Duodenal mucosa (tissue), 2 donors: ENCODE data around the gene PWWP2A.

Experiments used
- H3K27ac ChIP-seq: one replicate; pipeline ENCODE4 v1.7.0; 2013; ENCODE audit warnings: low read depth, low read length
- H3K27me3 ChIP-seq, 2 donors: one replicate each; pipeline ENCODE4 v1.7.0; 2013; ENCODE audit warnings: low read length in 2 of 2, control low read depth in 1 of 2; ENCODE audit not compliant: insufficient read depth in 2 of 2, control insufficient read depth in 1 of 2
- H3K36me3 ChIP-seq, 2 donors: one replicate each; pipeline ENCODE4 v1.7.0; 2013; ENCODE audit warnings: low read length in 2 of 2, control low read depth in 1 of 2; ENCODE audit not compliant: insufficient read depth in 2 of 2, control insufficient read depth in 1 of 2
- H3K4me1 ChIP-seq, 2 donors: one replicate each; pipeline ENCODE4 v1.7.0; 2013; ENCODE audit warnings: low read length in 2 of 2, control low read depth in 1 of 2; ENCODE audit not compliant: insufficient read depth in 2 of 2, control insufficient read depth in 1 of 2
- H3K4me3 ChIP-seq, 2 donors: one replicate each; pipeline ENCODE4 v1.7.0; 2013; ENCODE audit warnings: low read length in 2 of 2, low read depth in 1 of 2
- H3K9ac ChIP-seq, 2 donors: one replicate each; pipeline ENCODE4 v1.7.0; 2013; ENCODE audit warnings: low read length in 2 of 2, low read depth in 1 of 2
- H3K9me3 ChIP-seq, 2 donors: one replicate each; pipeline ENCODE4 v1.7.0; 2013; ENCODE audit warnings: low read length in 2 of 2, control low read depth in 1 of 2; ENCODE audit not compliant: control insufficient read depth in 1 of 2

PWWP2A gene

DNA sequence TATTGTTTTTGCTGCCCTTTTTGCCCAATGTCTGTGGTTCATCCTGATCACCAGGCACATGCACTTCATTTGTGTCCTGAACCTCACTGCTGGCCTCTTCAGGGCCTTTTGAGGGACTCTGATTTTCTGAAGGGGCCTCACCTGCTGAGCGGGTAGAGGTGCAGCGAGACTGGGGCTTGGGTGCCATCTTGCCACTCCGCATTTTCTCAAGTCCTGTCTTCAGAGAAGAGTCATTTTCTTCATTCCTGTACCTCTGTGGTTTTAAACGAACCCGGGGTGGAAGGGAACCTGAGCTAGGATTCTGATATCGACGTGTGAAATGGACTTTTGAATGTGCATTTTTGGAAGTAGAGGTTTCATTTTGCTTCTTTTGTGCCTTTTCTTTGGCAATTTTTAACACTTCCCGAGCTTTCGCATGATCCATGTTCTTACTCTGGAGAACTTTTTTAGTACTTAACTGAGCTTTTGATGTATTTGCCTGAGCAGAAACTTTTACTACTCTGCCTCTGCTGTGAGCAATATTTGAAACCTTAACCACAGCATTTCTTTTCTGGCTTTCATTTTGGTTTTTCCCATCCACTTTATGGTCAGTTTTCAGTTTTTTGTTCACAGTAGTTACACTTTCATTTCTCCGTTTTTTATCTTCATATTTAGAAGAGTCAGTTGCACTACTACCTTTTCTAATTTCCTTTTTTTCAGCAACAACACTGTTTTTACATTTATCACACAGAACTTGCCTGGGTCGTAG, 26.1 kb downstream of the PWWP2A start:
- Histone ChIP-seq H3K27ac (no peak overlapping the region), H3K4me3 (no peak overlapping the region), H3K27me3 (no peaks in the 10 kb centered on the region), H3K9me3 (no peaks in the 10 kb centered on the region), H3K36me3 (peaks cover 11 to 22% of the 10 kb centered on the region in 2 donors), H3K9ac (no peak overlapping the region), H3K4me1 (no peaks in the 10 kb centered on the region)

DNA sequence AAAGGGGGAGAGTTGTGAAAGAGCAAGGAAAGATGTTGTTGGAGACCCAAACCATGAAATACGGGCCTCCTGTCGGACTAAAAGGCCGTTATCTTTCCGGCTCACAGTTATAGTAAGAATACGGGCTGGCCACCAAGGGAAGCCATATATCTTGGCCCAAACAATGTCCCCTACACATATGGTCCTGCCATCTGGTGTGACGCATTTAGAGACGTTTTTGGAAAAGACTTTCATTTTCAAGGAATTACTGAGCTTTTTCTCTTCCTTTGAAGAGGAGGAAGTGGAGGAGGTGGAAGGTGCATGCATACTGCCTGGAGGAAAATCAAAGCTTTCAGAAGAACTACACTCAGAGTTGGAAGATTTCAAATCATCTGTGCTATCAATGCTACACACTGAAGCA, 26.7 kb downstream of the PWWP2A start:
- H3K4me3 ChIP-seq = no peak overlapping the region
- H3K4me1 ChIP-seq = no peaks in the 10 kb centered on the region
- peaks cover 11 to 22% of the 10 kb centered on the region in 2 donors for H3K36me3 ChIP-seq
- no peak overlapping the region for H3K9ac ChIP-seq
- no peaks in the 10 kb centered on the region for H3K27me3 ChIP-seq
- no peak overlapping the region for H3K27ac ChIP-seq
- no peaks in the 10 kb centered on the region for H3K9me3 ChIP-seq

- Histone ChIP-seq H3K27me3 (no peaks in the 10 kb centered on the region), H3K4me3 (no peak overlapping the region), H3K27ac (no peak overlapping the region)
Observed at GRCh38 chr5:160090059-160090458, 29.2 kb downstream of the PWWP2A start.

DNA sequence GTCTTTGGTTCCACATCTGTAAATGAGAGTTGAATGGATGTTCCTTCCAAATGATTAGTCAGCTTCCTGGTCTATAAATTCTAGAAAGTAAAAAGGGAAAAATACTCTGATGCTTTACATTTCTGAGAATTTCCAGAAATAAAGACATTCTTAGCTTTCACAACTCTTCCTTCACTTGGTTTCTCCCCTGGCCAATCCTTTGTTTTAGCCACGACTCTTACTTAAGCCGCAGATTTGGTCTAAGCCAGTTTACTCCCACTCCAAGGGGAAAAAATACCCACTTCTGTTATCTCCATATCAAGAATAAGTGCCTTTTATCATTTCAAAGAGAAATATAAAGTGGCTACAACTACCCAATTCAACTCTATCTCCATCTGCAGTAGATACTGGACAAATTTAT, 29.7 kb downstream of the PWWP2A start:
- H3K4me3 ChIP-seq = no peak overlapping the region
- H3K27ac ChIP-seq = no peak overlapping the region
- H3K27me3 ChIP-seq = no peaks in the 10 kb centered on the region
- no peak overlapping the region for H3K9ac ChIP-seq
- H3K36me3 ChIP-seq = peaks cover 11 to 19% of the 10 kb centered on the region in 2 donors
- H3K9me3 ChIP-seq = no peaks in the 10 kb centered on the region
- peaks cover 0 to 1% of the 10 kb centered on the region in 2 donors for H3K4me1 ChIP-seq

More at GRCh38 chr5:160090059-160090458, 29.2 kb downstream of the PWWP2A start:
- Histone ChIP-seq H3K4me1 (no peaks in the 10 kb centered on the region), H3K9me3 (no peaks in the 10 kb centered on the region), H3K36me3 (peaks cover 11 to 19% of the 10 kb centered on the region in 2 donors), H3K9ac (no peak overlapping the region)

GRCh38 chr5:160088805-160089204, 30.4 kb downstream of the PWWP2A start:
- no peaks in the 10 kb centered on the region for H3K9me3 ChIP-seq
- no peaks in the 10 kb centered on the region for H3K27me3 ChIP-seq
- H3K27ac ChIP-seq = no peak overlapping the region
- H3K4me3 ChIP-seq = no peak overlapping the region
- H3K9ac ChIP-seq = no peak overlapping the region
- peaks cover 5% of the 10 kb centered on the region in 2 donors for H3K4me1 ChIP-seq
- peaks cover 11 to 18% of the 10 kb centered on the region in 2 donors for H3K36me3 ChIP-seq

GRCh38 chr5:160087199-160087598, 32.1 kb downstream of the PWWP2A start:
- Histone ChIP-seq H3K27ac (no peak overlapping the region), H3K4me3 (no peak overlapping the region), H3K9ac (no peak overlapping the region)

GRCh38 chr5:160084144-160084543, 35.1 kb downstream of the PWWP2A start:
- Histone ChIP-seq H3K36me3 (no peaks in the 10 kb centered on the region), H3K9me3 (no peaks in the 10 kb centered on the region), H3K27ac (no peak overlapping the region), H3K4me1 (peaks cover 5 to 14% of the 10 kb centered on the region in 2 donors), H3K9ac (no peak overlapping the region), H3K27me3 (no peaks in the 10 kb centered on the region), H3K4me3 (no peak overlapping the region)

More at GRCh38 chr5:160087199-160087598, 32.1 kb downstream of the PWWP2A start:
- Histone ChIP-seq H3K27me3 (no peaks in the 10 kb centered on the region), H3K36me3 (peaks cover 1 to 2% of the 10 kb centered on the region in 2 donors), H3K9me3 (no peaks in the 10 kb centered on the region), H3K4me1 (peaks cover 5 to 14% of the 10 kb centered on the region in 2 donors)

DNA sequence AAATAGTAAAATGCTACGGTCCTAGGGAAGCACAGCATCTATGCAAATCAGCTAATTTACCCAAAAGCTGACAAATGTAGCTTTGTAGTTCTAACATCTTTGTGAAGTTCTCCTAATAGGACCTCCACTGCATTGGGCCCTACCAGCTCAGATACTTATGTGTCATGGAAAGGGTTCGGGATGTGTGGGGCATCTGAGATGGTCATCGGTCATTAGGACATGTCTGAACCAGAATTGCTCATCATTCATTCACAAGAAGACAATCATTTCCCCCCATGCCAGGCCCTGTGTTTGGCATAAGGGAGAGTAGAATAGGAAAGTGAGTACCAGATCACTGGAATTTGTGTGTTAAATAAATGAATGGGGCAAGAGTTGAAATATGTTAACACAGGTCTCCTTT, 35.7 kb downstream of the PWWP2A start:
- no peak overlapping the region for H3K4me3 ChIP-seq
- peaks cover 0 to 1% of the 10 kb centered on the region in 2 donors for H3K36me3 ChIP-seq
- peaks cover 5 to 14% of the 10 kb centered on the region in 2 donors for H3K4me1 ChIP-seq
- H3K27me3 ChIP-seq = no peaks in the 10 kb centered on the region
- no peaks in the 10 kb centered on the region for H3K9me3 ChIP-seq
- no peak overlapping the region for H3K9ac ChIP-seq
- no peak overlapping the region for H3K27ac ChIP-seq

DNA sequence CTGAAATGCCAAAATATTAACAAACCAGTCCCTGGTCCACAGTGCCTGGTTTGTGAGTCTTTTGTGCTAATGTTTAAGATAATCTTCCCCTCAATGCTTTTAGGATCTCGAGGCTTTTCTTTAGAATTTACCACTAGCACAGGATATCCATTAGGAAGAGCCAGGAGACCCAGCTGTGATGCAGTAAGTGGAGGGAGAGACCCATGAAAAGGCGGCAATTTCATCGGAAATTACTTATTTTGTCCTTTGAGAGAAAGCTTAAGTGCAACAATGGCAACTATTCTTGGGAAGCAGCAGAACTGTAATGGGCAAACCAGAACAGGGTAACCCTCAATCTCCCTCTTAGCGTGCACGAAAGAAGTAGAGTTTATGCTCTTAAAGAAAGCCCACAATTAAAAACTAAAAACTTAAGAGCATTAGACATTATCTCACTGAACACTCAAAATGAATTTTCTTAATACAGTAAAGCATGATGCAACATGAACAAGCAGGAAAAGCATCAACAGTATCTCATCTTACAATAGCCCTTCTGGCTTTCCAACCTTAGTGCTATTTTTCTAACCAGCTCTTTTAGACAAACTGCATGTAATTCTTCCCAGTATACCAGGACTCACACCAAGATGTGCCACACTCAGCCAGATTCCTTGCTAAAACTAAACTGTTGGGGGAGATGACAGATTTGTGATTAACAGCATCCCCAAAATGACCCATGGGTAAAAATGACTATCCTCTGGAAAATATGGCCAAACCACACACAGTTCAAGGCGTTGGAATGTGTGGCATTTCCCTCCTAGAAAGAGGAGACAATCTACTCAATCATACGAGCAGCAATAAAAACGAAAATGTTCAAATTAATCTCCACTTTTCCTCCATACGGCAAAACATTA, 36.4 kb downstream of the PWWP2A start:
- H3K27ac ChIP-seq = no peak overlapping the region

DNA sequence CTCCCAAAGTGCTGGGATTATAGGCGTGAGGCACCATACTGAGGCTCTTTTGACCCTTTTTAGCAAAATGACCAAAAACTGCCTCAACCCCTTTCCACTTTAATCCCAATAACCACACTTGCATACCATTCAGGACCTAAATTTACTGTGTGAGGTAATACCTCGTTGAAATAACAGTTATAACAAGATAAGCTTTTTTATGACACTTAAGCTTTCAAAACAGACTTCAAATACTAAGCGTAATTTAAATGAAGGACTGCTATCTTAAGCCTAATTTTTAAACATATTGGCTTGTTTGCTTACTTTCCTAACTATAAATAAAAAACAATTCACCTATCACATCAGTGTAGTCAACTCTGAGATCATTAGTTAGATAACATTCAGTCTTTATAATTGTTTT, 37.8 kb downstream of the PWWP2A start:
- H3K27ac ChIP-seq = no peak overlapping the region
- H3K36me3 ChIP-seq = peaks cover 3 to 7% of the 10 kb centered on the region in 2 donors
- H3K27me3 ChIP-seq = no peaks in the 10 kb centered on the region
- no peak overlapping the region for H3K9ac ChIP-seq
- H3K9me3 ChIP-seq = no peaks in the 10 kb centered on the region
- H3K4me3 ChIP-seq = no peak overlapping the region
- H3K4me1 ChIP-seq = peaks cover 5 to 14% of the 10 kb centered on the region in 2 donors

More for the DNA sequence above, 36.4 kb downstream of the PWWP2A start:
- Histone ChIP-seq H3K9ac (no peak overlapping the region), H3K27me3 (no peaks in the 10 kb centered on the region), H3K4me3 (no peak overlapping the region), H3K36me3 (peaks cover 0 to 4% of the 10 kb centered on the region in 2 donors), H3K4me1 (peaks cover 5 to 14% of the 10 kb centered on the region in 2 donors), H3K9me3 (no peaks in the 10 kb centered on the region)
